ENCODE results near the gene CDH4.

CDH4 gene

DNA sequence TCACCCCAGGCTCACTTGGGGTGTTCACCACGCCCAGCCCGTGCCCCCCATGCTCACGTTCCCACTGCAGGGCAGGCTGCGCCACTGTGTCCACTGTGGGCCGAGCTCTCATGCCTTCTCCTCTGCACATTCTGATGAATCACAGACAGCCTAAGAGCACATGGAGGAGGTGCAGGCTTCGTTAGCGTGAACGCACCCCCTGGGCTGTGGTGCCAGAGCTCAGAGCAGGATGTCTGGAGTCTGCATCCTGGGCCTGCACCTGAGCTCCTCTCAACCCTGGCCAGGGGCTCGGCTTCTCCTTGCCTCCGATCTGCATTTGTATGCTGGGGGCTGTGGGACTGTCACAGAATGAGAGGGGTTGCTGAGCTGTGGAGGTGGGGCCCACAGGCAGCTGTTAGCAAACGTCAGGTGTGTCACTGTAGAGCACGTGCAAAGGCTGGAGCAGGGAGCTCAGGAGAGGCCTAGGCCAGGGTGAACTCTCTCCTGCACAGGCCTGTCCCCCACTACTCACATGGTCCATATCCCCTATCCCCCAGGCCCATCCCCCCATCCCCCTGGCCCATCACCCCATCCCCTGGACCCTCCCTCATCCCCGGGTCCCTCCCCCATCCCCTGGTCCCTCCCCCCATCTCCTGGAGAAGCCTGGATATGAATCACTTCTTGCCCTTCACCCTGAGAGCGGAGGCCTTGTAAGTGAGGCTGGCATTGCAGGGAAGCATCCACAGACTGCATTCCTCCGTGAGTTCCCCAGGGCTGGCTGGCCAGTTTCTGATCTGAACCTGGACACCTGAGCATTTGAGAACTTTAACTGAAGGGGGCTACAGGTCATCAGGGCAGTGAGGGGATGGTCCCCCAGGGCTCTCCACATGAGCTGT lies 504.1 kb downstream of the CDH4 start:
- Histone ChIP-seq H3K9me3 (ENCODE audit: insufficient read depth, low read length, severe bottlenecking) (no peaks in the 10 kb centered on the region), H3K4me2 (ENCODE audit: insufficient read depth, low read length) (no peak overlapping the region), H3K9ac (ENCODE audit: low read depth, low read length) (no peak overlapping the region), H4K20me1 (ENCODE audit: insufficient read depth, low read length) (peaks cover 11% of the 10 kb centered on the region), H3K4me1 (ENCODE audit: insufficient read depth, low read length) (no peaks in the 10 kb centered on the region), H3K36me3 (ENCODE audit: insufficient read depth, low read length) (no peaks in the 10 kb centered on the region), H2AFZ (ENCODE audit: low read depth, low read length) (no peak overlapping the region), H3K27me3 (ENCODE audit: insufficient read depth, low read length, poor library complexity) (peaks cover 6% of the 10 kb centered on the region), H3K4me3 (ENCODE audit: low read depth in 1 of 2, low read length in 2 of 2) (no peak overlapping the region), H3K27ac (ENCODE audit: low read length) (no peak overlapping the region), H3K79me2 (ENCODE audit: insufficient read depth, low read length) (no peaks in the 10 kb centered on the region)
- ATAC-seq (ENCODE audit: insufficient read depth, low read depth) (no peak), DNase-seq (no peak)
- TF ChIP-seq, protein P1, sequence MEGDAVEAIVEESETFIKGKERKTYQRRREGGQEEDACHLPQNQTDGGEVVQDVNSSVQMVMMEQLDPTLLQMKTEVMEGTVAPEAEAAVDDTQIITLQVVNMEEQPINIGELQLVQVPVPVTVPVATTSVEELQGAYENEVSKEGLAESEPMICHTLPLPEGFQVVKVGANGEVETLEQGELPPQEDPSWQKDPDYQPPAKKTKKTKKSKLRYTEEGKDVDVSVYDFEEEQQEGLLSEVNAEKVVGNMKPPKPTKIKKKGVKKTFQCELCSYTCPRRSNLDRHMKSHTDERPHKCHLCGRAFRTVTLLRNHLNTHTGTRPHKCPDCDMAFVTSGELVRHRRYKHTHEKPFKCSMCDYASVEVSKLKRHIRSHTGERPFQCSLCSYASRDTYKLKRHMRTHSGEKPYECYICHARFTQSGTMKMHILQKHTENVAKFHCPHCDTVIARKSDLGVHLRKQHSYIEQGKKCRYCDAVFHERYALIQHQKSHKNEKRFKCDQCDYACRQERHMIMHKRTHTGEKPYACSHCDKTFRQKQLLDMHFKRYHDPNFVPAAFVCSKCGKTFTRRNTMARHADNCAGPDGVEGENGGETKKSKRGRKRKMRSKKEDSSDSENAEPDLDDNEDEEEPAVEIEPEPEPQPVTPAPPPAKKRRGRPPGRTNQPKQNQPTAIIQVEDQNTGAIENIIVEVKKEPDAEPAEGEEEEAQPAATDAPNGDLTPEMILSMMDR (IDR thresholded peaks at IDR 0.05; ENCODE audit: borderline replicate concordance, extremely low read depth, low read length, poor library complexity, severe bottlenecking), result no peak
- no peak for TF ChIP-seq EZH2 (IDR thresholded peaks at IDR 0.05; ENCODE audit: borderline replicate concordance, low read depth, low read length, severe bottlenecking)

DNA sequence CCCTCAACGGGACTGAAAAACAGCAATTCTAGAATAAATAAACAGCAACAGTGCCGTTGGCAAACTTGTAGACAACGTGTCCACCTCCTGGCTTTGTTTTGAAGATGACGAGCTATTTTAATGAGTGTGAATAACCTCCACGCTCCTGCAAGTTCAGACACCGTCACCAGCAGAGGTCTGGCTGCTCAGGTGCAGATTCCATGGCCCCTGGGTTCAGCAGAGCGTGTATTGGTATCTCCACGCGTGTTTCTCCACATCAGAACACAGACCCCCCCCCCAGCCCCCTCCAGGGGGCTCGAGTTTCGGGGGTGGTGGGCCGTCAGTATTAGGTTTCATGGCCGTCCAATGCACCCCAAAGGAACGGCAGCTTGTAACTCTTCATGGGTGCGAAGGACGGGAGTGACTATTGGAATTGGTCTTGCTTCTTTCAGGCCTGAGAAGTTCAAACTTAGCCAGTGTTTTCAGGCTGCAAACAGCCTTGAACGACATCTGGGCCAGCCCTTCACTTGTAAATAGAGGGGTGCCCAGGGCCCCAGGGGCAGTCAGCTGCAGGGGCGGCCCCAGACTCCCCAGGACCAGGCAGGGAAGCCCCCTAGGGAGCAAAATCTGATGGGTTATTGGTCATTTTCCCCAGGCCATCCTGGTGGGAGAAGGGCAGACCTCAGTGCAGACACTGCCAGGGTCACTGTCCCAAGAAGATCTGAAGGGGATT lies 505.1 kb downstream of the CDH4 start:
- Histone ChIP-seq H3K36me3 (ENCODE audit: insufficient read depth, low read length) (no peaks in the 10 kb centered on the region), H3K79me2 (ENCODE audit: insufficient read depth, low read length) (no peaks in the 10 kb centered on the region), H3K9me3 (ENCODE audit: insufficient read depth, low read length, severe bottlenecking) (no peaks in the 10 kb centered on the region), H3K4me2 (ENCODE audit: insufficient read depth, low read length) (no peak overlapping the region), H2AFZ (ENCODE audit: low read depth, low read length) (no peak overlapping the region), H3K4me3 (ENCODE audit: low read depth in 1 of 2, low read length in 2 of 2) (no peak overlapping the region), H3K27me3 (ENCODE audit: insufficient read depth, low read length, poor library complexity) (peaks cover 11% of the 10 kb centered on the region), H4K20me1 (ENCODE audit: insufficient read depth, low read length) (peaks cover 11% of the 10 kb centered on the region), H3K4me1 (ENCODE audit: insufficient read depth, low read length) (no peaks in the 10 kb centered on the region), H3K9ac (ENCODE audit: low read depth, low read length) (no peak overlapping the region), H3K27ac (ENCODE audit: low read length) (no peak overlapping the region)
- ATAC-seq (ENCODE audit: insufficient read depth, low read depth) (no peak), DNase-seq (no peak)
- no peak for TF ChIP-seq EZH2 (IDR thresholded peaks at IDR 0.05; ENCODE audit: borderline replicate concordance, low read depth, low read length, severe bottlenecking)
- TF ChIP-seq, protein P1 (IDR thresholded peaks at IDR 0.05; ENCODE audit: borderline replicate concordance, extremely low read depth, low read length, poor library complexity, severe bottlenecking), result no peak

GRCh38 chr20:61757678-61758563 lies 505.9 kb downstream of the CDH4 start:
- H3K79me2 ChIP-seq (ENCODE audit: insufficient read depth, low read length), result no peaks in the 10 kb centered on the region
- no peaks in the 10 kb centered on the region for H3K4me1 ChIP-seq (ENCODE audit: insufficient read depth, low read length)
- H3K4me2 ChIP-seq (ENCODE audit: insufficient read depth, low read length), result no peak overlapping the region
- TF ChIP-seq EZH2 (IDR thresholded peaks at IDR 0.05; ENCODE audit: borderline replicate concordance, low read depth, low read length, severe bottlenecking), result no peak
- TF ChIP-seq, protein P1 (IDR thresholded peaks at IDR 0.05; ENCODE audit: borderline replicate concordance, extremely low read depth, low read length, poor library complexity, severe bottlenecking), result no peak
- H4K20me1 ChIP-seq (ENCODE audit: insufficient read depth, low read length), result peaks cover 11% of the 10 kb centered on the region
- H3K9me3 ChIP-seq (ENCODE audit: insufficient read depth, low read length, severe bottlenecking), result no peaks in the 10 kb centered on the region
- H3K4me3 ChIP-seq (ENCODE audit: low read depth in 1 of 2, low read length in 2 of 2), result no peak overlapping the region
- ATAC-seq (ENCODE audit: insufficient read depth, low read depth), result no peak
- DNase-seq, result no peak
- H3K27ac ChIP-seq (ENCODE audit: low read length), result no peak overlapping the region
- H3K36me3 ChIP-seq (ENCODE audit: insufficient read depth, low read length), result no peaks in the 10 kb centered on the region
- H2AFZ ChIP-seq (ENCODE audit: low read depth, low read length), result no peak overlapping the region
- H3K27me3 ChIP-seq (ENCODE audit: insufficient read depth, low read length, poor library complexity), result peaks cover 14% of the 10 kb centered on the region
- H3K9ac ChIP-seq (ENCODE audit: low read depth, low read length), result no peak overlapping the region
